ENCODE data around the gene PCID2. TPM values are rescaled to one million over a fixed set of nuclear protein-coding genes. Genes with fewer than 3 reads are reported as not detected.
A peak's percentile ranks its signal among the peaks of the same experiment; 100 is the strongest.

PCID2 gene
- total RNA-seq, 1 donor from 2014 or later = 47.9 TPM

DNA sequence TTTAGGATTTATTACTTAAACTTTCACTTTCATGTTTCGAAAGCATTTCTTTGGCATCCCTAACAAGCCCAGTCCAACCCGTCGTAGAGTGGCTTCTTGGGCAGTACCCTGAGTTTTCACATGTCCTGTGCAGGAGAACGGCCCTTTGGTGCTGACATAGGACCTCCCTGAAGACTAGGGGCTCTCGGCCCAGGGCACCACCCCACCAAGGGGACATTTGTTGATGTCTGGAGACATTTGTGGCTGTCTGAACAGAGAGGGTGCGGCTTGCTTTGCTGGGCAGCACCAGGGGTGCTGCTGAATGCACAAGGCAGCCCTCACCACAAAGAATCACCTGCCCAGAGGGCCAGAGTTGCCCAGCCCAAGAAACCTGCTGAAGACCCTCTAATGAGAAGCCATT is 31.5 kb upstream of the PCID2 start:
- Mint-ChIP-seq H3K9me3 (ENCODE audit: unreplicated experiment) (no peaks in the 10 kb centered on the region), H3K4me1 (ENCODE audit: unreplicated experiment) (no peaks in the 10 kb centered on the region), H3K27ac (ENCODE audit: unreplicated experiment) (no peak overlapping the region), H3K4me3 (ENCODE audit: unreplicated experiment) (no peak overlapping the region), H3K27me3 (ENCODE audit: unreplicated experiment) (no peaks in the 10 kb centered on the region), H3K36me3 (ENCODE audit: unreplicated experiment) (peaks cover 46% of the 10 kb centered on the region)
- DNase-seq (ENCODE audit: extremely low spot score, unreplicated experiment) = peak; percentile 75
- no peak for TF ChIP-seq CTCF (IDR thresholded peaks at IDR 0.05)

DNA sequence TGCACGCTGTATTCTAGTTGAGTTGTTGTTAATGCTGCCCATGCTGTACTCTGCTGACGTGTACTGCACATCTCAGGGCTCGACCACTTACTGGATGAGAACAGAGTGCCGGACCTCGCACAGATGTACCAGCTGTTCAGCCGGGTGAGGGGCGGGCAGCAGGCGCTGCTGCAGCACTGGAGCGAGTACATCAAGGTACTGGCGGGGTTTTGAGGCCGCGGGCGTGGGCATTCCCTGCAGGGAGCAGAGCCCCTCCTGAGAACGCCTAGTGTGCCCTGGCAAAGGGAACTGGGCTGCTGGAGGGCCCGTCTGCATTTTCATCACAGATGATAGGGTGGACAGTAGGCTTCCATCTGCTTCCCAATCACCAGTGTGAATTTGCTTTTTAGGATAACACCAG is 30.9 kb upstream of the PCID2 start:
- Mint-ChIP-seq H3K36me3 (ENCODE audit: unreplicated experiment) (peaks cover 45% of the 10 kb centered on the region), H3K4me3 (ENCODE audit: unreplicated experiment) (no peak overlapping the region), H3K4me1 (ENCODE audit: unreplicated experiment) (no peaks in the 10 kb centered on the region), H3K9me3 (ENCODE audit: unreplicated experiment) (no peaks in the 10 kb centered on the region), H3K27me3 (ENCODE audit: unreplicated experiment) (no peaks in the 10 kb centered on the region), H3K27ac (ENCODE audit: unreplicated experiment) (no peak overlapping the region)
- no peak for TF ChIP-seq CTCF (IDR thresholded peaks at IDR 0.05)
- no peak for DNase-seq (ENCODE audit: extremely low spot score, unreplicated experiment)

GRCh38 chr13:113238536-113238935 is 30.1 kb upstream of the PCID2 start:
- H3K4me3 Mint-ChIP-seq (ENCODE audit: unreplicated experiment) = no peak overlapping the region
- no peak for TF ChIP-seq CTCF (IDR thresholded peaks at IDR 0.05)
- no peaks in the 10 kb centered on the region for H3K27me3 Mint-ChIP-seq (ENCODE audit: unreplicated experiment)
- no peaks in the 10 kb centered on the region for H3K4me1 Mint-ChIP-seq (ENCODE audit: unreplicated experiment)
- no peaks in the 10 kb centered on the region for H3K9me3 Mint-ChIP-seq (ENCODE audit: unreplicated experiment)
- H3K36me3 Mint-ChIP-seq (ENCODE audit: unreplicated experiment) = peaks cover 51% of the 10 kb centered on the region
- DNase-seq (ENCODE audit: extremely low spot score, unreplicated experiment) = no peak
- no peak overlapping the region for H3K27ac Mint-ChIP-seq (ENCODE audit: unreplicated experiment)

GRCh38 chr13:113233101-113233500 is 24.6 kb upstream of the PCID2 start:
- no peak overlapping the region for H3K4me3 Mint-ChIP-seq (ENCODE audit: unreplicated experiment)
- H3K27me3 Mint-ChIP-seq (ENCODE audit: unreplicated experiment) = no peaks in the 10 kb centered on the region
- TF ChIP-seq CTCF (IDR thresholded peaks at IDR 0.05) = no peak
- no peaks in the 10 kb centered on the region for H3K9me3 Mint-ChIP-seq (ENCODE audit: unreplicated experiment)
- peaks cover 48% of the 10 kb centered on the region for H3K36me3 Mint-ChIP-seq (ENCODE audit: unreplicated experiment)
- no peaks in the 10 kb centered on the region for H3K4me1 Mint-ChIP-seq (ENCODE audit: unreplicated experiment)
- no peak for DNase-seq (ENCODE audit: extremely low spot score, unreplicated experiment)
- H3K27ac Mint-ChIP-seq (ENCODE audit: unreplicated experiment) = no peak overlapping the region

DNA sequence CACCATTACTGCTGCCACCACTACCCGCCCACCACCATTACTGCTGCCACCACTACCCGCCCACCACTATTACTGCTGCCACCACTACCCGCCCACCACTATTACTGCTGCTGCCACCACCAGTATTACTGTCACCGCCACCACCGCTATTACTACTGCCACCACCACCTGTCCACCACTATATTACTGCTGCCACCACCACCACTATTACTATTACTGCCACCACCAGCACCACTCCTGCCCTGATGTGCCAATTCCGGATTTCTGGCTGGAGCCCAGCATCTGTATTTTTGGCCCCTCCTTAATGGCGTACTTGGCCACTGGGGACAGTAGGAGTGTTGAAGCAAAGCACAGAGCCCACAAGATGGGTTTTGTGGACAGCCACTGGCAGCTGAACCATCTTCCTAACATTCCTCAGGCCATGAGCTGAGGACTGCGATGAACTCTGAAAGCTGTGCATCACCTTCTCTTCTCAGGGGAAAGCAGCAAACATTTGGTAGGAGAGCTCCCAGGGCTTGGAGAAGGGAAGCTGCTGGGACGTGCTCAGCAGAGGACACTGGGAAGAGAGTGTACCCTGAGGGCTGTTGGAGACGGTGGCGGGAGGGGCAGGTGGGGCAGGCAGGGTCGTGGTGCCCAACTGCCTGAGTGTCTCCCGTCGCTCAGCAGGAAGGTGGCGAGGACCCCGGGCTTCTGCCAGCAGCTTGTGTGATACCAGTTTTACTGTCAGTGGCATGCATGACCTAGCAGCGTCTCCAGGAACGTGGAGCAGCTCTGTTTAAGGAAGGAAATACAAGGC is 23.9 kb upstream of the PCID2 start:
- DNase-seq (ENCODE audit: extremely low spot score, unreplicated experiment) = no peak
- Mint-ChIP-seq H3K4me1 (ENCODE audit: unreplicated experiment) (no peaks in the 10 kb centered on the region), H3K27ac (ENCODE audit: unreplicated experiment) (no peak overlapping the region), H3K36me3 (ENCODE audit: unreplicated experiment) (peaks cover 49% of the 10 kb centered on the region), H3K4me3 (ENCODE audit: unreplicated experiment) (no peak overlapping the region), H3K27me3 (ENCODE audit: unreplicated experiment) (no peaks in the 10 kb centered on the region), H3K9me3 (ENCODE audit: unreplicated experiment) (no peaks in the 10 kb centered on the region)
- no peak for TF ChIP-seq CTCF (IDR thresholded peaks at IDR 0.05)

Measured in osteocyte (in vitro differentiated cells).